Endodermal cell (in vitro differentiated cells): Measurements from ENCODE around the gene AFMID. TPM values are rescaled to one million over a fixed set of nuclear protein-coding genes. Genes with fewer than 3 reads are reported as not detected.

Experiments used
- DNase-seq: peaks from one replicate; pipeline ENCODE4 v3.0.0-alpha.2; 2017
- H3K27ac ChIP-seq: 2 replicates; pipeline ENCODE4 v1.5.1; 2013; ENCODE audit warnings: mild to moderate bottlenecking, low read depth, low read length, moderate library complexity
- H3K27me3 ChIP-seq: 2 replicates; pipeline ENCODE4 v1.6.1; 2013; ENCODE audit warnings: mild to moderate bottlenecking, low read length, moderate library complexity; ENCODE audit not compliant: insufficient read depth, control insufficient read depth, poor library complexity, severe bottlenecking
- H3K36me3 ChIP-seq: 2 replicates; pipeline ENCODE4 v1.7.0; 2013; ENCODE audit warnings: mild to moderate bottlenecking, low read length, moderate library complexity; ENCODE audit not compliant: control insufficient read depth, insufficient read depth
- H3K4me1 ChIP-seq: one replicate; pipeline ENCODE4 v1.7.0; 2013; ENCODE audit warnings: low read length; ENCODE audit not compliant: control insufficient read depth, insufficient read depth
- H3K4me3 ChIP-seq: 2 replicates; pipeline ENCODE4 v1.5.1; 2013; ENCODE audit warnings: mild to moderate bottlenecking, low read length, moderate library complexity
- H3K9ac ChIP-seq: 2 replicates; pipeline ENCODE4 v1.6.1; 2013; ENCODE audit warnings: mild to moderate bottlenecking, low read length, moderate library complexity; ENCODE audit not compliant: poor library complexity, severe bottlenecking; ENCODE audit errors: extremely low read depth
- H3K9me3 ChIP-seq: 2 replicates; pipeline ENCODE4 v1.6.1; 2013; ENCODE audit warnings: mild to moderate bottlenecking, low read length, moderate library complexity; ENCODE audit not compliant: control insufficient read depth
- H3K27ac Mint-ChIP-seq: 2 replicates; pipeline ENCODE4 v1.8.0; 2020; ENCODE audit warnings: mixed read lengths
- H3K27me3 Mint-ChIP-seq: 2 replicates; pipeline ENCODE4 v1.8.0; 2021; ENCODE audit warnings: mild to moderate bottlenecking, mixed read lengths; ENCODE audit not compliant: insufficient read depth
- H3K36me3 Mint-ChIP-seq: 2 replicates; pipeline ENCODE4 v1.8.0; 2020; ENCODE audit warnings: low read depth, mixed read lengths
- H3K4me1 Mint-ChIP-seq: 2 replicates; pipeline ENCODE4 v1.8.0; 2020; ENCODE audit warnings: mixed read lengths
- H3K4me3 Mint-ChIP-seq: 2 replicates; pipeline ENCODE4 v1.8.0; 2020; ENCODE audit warnings: mild to moderate bottlenecking, moderate library complexity, mixed read lengths
- H3K9me3 Mint-ChIP-seq: 2 replicates; pipeline ENCODE4 v1.8.0; 2020; ENCODE audit warnings: mild to moderate bottlenecking, mixed read lengths
- WGBS, 2 experiments: methylation state at CpG; one replicate each; pipeline versions ENCODE4 v1.1.5 to v1.1.7; 2013; ENCODE audit warnings: missing lambda C conversion rate in 2 of 2, mixed read lengths in 1 of 2; ENCODE audit not compliant: insufficient coverage in 1 of 2, insufficient read length in 1 of 2; 5-methylcytosine and 5-hydroxymethylcytosine counted together
- total RNA-seq, 2 donors: library from RNA; stranded (reverse); fragmentation: NEBNext Ultra II Directional in 1 of 2; extraction: Animal tissue kit (Norgen Biotek cat#: 25700) in 1 of 2; gene quantifications; 2 replicates in 1 of 2; 3 replicates in 1 of 2; pipeline ENCODE4 v1.2.1, GENCODE V29; 2021
- TF ChIP-seq, protein P1 (sequence below): fragments of 200-600 bp; sonication (generic); conservative IDR thresholded peaks from 2 replicates; pipeline ENCODE4 v1.5.0; 2021; ENCODE audit warnings: antibody characterized with exemption, mild to moderate bottlenecking

AFMID gene
- total RNA-seq, 2 donors from 2014 or later: 46.5 to 52.4 TPM

GRCh38 chr17:78151514-78152008 lies 35.6 kb upstream of the AFMID start:
- peaks cover 4% of the 10 kb centered on the region for H3K4me1 Mint-ChIP-seq
- Histone ChIP-seq H3K27me3 (no peaks in the 10 kb centered on the region), H3K4me3 (no peak overlapping the region), H3K4me1 (no peaks in the 10 kb centered on the region), H3K9me3 (no peaks in the 10 kb centered on the region), H3K27ac (no peak overlapping the region), H3K36me3 (no peaks in the 10 kb centered on the region), H3K9ac (no peak overlapping the region)
- H3K36me3 Mint-ChIP-seq: no peaks in the 10 kb centered on the region
- DNase-seq: peak; percentile 83
- 93 to 100% methylated on average over 4 to 7 of the region's 7 CpGs for WGBS, 2 experiments
- TF ChIP-seq, protein P1, sequence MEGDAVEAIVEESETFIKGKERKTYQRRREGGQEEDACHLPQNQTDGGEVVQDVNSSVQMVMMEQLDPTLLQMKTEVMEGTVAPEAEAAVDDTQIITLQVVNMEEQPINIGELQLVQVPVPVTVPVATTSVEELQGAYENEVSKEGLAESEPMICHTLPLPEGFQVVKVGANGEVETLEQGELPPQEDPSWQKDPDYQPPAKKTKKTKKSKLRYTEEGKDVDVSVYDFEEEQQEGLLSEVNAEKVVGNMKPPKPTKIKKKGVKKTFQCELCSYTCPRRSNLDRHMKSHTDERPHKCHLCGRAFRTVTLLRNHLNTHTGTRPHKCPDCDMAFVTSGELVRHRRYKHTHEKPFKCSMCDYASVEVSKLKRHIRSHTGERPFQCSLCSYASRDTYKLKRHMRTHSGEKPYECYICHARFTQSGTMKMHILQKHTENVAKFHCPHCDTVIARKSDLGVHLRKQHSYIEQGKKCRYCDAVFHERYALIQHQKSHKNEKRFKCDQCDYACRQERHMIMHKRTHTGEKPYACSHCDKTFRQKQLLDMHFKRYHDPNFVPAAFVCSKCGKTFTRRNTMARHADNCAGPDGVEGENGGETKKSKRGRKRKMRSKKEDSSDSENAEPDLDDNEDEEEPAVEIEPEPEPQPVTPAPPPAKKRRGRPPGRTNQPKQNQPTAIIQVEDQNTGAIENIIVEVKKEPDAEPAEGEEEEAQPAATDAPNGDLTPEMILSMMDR: no peak
- no peak overlapping the region for H3K4me3 Mint-ChIP-seq
- no peak overlapping the region for H3K27ac Mint-ChIP-seq
- no peaks in the 10 kb centered on the region for H3K27me3 Mint-ChIP-seq
- no peaks in the 10 kb centered on the region for H3K9me3 Mint-ChIP-seq

- H3K27me3 ChIP-seq: no peaks in the 10 kb centered on the region
- no peak overlapping the region for H3K4me3 ChIP-seq
- no peak overlapping the region for H3K4me3 Mint-ChIP-seq
- H3K9ac ChIP-seq: no peak overlapping the region
- no peaks in the 10 kb centered on the region for H3K36me3 ChIP-seq
- H3K4me1 ChIP-seq: no peaks in the 10 kb centered on the region
- H3K27ac ChIP-seq: no peak overlapping the region
- H3K36me3 Mint-ChIP-seq: no peaks in the 10 kb centered on the region
- TF ChIP-seq, protein P1: no peak
- H3K27me3 Mint-ChIP-seq: no peaks in the 10 kb centered on the region
- DNase-seq: no peak
- H3K9me3 ChIP-seq: no peaks in the 10 kb centered on the region
- no peak overlapping the region for H3K27ac Mint-ChIP-seq
- 93 to 97% methylated on average over 5 to 11 of the region's 11 CpGs for WGBS, 2 experiments
- H3K4me1 Mint-ChIP-seq: peaks cover 4% of the 10 kb centered on the region
- H3K9me3 Mint-ChIP-seq: no peaks in the 10 kb centered on the region
Observed at GRCh38 chr17:78154903-78155811, 32.0 kb upstream of the AFMID start.

- 93 to 95% methylated on average over 7 to 10 of the region's 10 CpGs for WGBS, 2 experiments
- no peak overlapping the region for H3K27ac Mint-ChIP-seq
Observed at GRCh38 chr17:78159575-78160158, 27.5 kb upstream of the AFMID start.

More at GRCh38 chr17:78159575-78160158, 27.5 kb upstream of the AFMID start:
- no peaks in the 10 kb centered on the region for H3K27me3 ChIP-seq
- Mint-ChIP-seq H3K4me3 (no peak overlapping the region), H3K9me3 (no peaks in the 10 kb centered on the region), H3K36me3 (no peaks in the 10 kb centered on the region), H3K4me1 (no peaks in the 10 kb centered on the region), H3K27me3 (no peaks in the 10 kb centered on the region)
- H3K9me3 ChIP-seq: no peaks in the 10 kb centered on the region
- TF ChIP-seq, protein P1: no peak
- no peak for DNase-seq
- H3K4me1 ChIP-seq: no peaks in the 10 kb centered on the region
- H3K27ac ChIP-seq: no peak overlapping the region
- H3K9ac ChIP-seq: no peak overlapping the region
- H3K4me3 ChIP-seq: no peak overlapping the region
- no peaks in the 10 kb centered on the region for H3K36me3 ChIP-seq
